ENCODE measurements around the gene ZDHHC20. TPM values are rescaled to one million over a fixed set of nuclear protein-coding genes. Genes with fewer than 3 reads are reported as not detected.

The ZDHHC20 gene
- total RNA-seq, 1 experiment from 2014 or later, result 102 TPM

DNA sequence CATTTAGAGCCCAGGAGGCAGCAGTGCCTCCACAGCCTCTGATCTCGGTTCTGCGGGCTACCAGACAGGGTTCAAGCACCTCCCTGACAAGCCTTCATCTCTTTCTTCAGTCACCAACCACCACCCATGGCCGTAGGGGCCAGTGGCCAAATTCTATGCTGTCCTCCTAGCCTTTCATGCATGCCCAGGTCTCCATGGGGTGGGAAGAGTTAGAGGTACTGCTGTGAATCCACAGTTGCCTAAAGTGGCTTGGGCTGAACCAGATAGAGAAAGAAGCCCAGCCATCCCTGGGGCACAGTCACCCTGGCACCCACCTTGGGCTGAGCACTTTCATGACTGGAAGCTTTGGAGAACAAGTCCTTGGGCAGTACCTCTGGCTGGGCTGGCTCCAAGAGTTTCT, 97.4 kb downstream of the ZDHHC20 start:
- DNase-seq (ENCODE audit: low read depth), result no peak

DNA sequence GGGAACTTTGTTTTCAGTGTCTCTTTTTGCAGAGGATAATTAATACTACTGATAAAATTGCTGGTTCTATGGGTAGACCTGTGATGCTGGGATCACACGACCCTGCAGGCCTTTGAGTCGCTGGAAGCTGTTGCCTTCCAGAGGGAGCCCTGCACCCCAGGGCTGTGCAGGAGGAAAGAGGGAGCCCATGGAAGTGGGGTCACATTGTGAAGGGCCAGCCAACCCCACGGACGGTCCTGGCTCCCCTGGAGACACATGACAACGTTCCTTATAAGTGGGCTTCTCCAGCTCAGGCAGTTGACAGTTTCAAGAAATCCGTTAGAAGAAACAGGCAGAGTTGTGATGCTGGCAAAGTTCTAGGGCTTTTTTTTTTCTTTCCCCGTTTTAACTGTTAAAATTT, 98.0 kb downstream of the ZDHHC20 start:
- no peak for DNase-seq (ENCODE audit: low read depth)

DNA sequence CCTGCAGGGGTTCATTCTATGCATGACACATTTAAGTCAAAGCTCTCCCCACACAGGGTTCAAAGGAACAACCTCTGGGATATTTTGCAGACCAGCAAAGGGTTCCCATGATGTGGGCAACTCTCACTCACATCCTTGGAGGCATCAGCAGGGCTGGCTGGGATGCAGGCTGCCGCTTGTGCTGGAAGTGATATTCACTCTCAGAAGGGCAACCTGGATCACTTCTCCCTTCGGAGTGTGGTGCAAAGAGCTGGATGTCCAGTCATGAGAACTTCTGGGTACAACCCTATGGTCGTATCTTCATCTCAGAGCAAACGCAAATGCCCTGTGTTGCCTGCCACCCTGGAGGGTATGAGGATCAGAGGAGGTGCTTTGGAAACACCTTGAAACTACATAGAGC, 98.6 kb downstream of the ZDHHC20 start:
- DNase-seq (ENCODE audit: low read depth), result no peak

- no peak for DNase-seq (ENCODE audit: low read depth)
Measured at GRCh38 chr13:21359855-21360254, 99.2 kb downstream of the ZDHHC20 start.

DNA sequence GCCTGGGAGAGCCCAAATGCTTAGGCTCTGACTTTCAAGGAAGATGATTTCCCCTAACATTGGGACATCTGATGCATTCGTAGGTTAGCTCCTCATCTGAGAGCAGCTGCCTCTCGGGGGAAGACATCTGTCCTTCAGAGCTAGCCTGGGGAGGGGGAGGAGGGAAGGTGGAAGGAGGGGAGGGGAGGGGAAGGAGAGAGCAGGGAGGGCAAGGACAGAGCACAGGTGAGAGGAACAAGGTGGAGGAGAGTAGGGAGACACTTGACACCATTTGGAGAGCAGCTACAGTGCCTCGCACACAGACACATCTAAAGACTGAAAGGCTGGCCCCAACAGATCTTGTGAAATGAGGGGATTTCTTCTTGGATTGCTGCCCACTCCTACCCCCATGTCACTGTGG, 103.8 kb downstream of the ZDHHC20 start:
- DNase-seq (ENCODE audit: low read depth), result no peak

DNA sequence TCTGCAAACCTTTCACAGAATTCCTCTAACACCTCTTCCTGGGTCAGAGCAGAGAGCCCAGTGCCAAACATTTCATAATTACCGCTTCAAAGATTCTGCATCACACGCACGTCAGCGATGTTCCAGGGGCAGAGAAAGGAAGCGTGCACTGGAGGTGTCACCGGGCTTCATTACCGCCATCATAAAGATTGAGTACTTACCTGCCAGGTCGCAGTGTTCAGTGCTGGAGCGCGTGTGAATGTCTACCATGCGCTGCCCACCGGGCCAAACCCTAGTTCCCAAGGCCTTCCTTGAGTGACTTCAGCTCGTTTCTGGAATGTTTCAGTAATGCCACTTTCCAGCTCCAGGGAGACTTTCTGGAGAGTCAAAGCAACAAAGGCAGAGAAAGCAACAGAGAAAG, 104.4 kb downstream of the ZDHHC20 start:
- DNase-seq (ENCODE audit: low read depth), result no peak

GRCh38 chr13:21348488-21349120, 110.5 kb downstream of the ZDHHC20 start:
- no peak for DNase-seq (ENCODE audit: low read depth)

- no peak for DNase-seq (ENCODE audit: low read depth)
Measured at GRCh38 chr13:21347753-21348318, 111.3 kb downstream of the ZDHHC20 start.

DNA sequence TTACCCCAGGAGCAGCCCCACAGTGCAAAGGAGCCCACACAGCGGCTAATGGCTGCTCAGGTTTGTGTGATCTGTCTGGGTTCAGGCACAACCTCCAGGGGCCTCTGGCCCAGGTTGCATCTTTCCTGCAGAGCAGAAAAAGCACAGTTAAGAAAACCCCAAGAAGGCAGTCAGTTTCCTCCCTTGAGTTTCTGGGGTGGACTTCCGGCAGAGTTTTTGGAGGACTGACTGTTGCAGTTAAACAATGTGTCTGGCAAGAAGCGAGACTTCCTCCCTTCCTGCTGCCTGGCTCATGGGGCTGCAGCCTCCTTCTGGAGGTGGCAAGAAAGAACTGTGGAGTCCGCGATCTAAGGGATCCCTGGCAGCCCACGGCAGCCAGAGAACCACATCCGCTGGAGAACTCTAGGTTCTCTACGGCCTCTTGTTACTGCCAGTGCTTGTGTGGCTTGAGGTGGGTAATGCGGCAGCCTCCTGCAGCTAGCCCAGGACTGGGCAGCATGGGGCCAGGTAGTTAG, 114.4 kb downstream of the ZDHHC20 start:
- DNase-seq (ENCODE audit: low read depth), result no peak

DNA sequence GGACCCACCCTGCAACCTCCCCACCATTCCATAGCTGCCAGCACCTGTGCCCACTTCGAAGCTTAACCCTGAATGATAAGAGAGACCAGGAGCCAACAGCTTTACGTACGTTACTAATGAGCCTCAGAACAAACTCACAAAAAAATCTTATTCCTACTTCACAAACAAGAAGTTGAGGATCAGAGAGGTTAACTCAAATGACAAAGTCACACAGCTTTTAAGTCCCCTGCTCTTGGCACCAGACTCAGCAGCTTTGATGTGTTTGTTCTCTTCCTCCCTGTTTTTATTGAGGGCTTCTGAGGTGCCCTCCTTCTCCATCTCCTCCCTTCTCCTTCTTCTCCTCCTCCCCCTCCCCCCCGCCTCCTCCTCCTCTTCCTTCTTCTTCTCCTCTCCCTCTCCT, 115.4 kb downstream of the ZDHHC20 start:
- no peak for DNase-seq (ENCODE audit: low read depth)

DNA sequence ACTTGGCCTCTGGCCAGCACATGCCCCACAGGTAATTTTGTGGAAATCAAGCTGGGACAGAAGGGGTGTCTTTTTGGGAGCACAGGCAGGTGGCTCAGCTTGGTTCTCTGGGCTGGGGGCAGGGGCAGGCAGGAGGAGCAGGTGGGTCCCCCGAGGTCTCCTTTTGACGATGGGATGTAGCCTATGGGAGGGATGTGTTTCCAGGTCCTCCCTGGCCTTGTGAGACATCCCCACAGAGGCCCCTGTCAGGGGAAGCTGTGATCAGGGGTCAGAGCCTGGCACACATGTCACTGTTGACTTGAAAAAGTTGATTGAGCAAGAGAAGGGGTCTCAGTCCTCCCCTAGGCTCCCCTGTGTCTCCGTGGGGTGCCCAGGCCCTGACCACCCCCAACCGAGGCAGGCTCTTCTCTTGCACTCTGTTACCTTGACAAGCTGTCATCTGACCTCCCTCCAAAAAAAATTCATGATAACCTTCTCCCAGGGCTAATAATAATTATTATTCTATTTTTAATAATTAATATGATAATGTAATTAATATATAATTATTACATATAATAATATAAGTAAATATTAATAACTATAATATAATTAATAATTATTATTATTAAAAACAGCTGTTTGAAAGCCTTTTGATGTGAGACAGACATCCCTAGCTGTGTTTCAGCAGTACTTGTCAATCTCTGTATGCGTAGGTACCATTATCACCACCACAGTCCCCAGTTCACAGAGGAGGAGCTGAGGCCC, 116.2 kb downstream of the ZDHHC20 start:
- no peak for DNase-seq (ENCODE audit: low read depth)

DNA sequence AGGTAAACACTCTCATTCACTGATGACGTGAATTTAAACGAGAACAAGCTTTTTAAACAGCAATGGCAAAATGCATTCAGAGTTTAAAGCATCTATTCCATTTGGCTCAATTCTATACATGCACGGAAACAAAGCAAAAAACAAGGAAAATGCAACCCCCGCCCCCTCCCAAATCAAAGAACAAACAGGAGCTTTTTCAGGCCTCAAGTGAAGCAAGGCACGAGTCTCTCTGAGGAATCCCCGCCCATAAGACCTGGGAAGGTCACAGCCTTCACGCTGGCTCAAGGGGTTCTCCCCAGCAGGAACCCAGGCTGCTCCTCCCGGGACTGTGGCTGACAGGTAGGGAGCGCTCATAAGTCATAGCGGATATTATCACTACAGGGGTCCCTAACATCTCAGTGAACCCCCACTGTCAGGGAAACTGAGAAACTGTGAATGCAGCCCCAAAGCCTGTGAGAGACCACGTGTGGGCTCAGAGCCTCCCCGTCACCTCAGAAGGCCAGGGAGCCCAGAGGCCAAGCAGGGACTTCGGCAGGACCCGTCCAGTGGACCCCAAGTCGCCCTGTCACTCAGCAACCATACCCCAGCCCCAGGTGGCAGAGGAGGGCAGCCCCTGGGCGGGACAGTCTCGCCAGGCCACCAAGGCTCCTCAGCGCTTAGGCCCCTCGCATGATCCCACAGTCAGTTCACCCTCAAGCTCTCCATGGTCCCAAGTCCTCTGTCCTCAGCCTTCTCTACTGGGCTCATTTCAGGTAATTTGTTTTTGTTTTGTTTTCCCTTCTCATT, 117.3 kb downstream of the ZDHHC20 start:
- DNase-seq (ENCODE audit: low read depth), result no peak

DNA sequence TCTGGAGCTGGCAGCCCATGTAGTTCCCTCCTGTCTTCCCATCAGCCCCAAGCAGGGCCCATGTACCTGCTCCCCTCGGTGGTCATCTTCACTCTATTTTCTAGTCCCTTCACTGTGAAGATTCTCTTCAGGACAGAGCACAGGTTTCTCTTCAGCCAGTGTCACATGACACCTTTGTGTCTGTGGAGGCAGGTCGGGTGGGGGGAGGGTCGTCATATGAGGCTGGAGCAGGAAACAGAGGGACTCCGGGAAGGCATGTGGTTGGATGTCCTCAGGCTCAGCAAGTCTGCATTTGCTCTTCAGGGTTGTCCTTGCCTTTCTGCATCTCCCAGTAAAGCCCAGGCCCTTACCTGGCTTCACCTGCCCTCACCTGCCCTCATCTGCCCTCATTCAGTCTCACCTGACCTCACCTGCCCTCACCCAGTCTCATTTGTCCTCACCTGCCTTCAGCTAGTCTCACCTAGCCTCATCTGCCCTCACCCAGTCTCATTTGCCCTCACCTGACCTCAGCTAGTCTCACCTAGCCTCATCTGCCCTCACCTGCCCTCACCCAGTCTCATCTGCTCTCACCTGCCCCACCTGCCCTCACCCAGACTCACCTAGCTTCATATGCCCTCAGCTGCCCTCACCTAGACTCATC, 120.3 kb downstream of the ZDHHC20 start:
- DNase-seq (ENCODE audit: low read depth), result no peak

DNA sequence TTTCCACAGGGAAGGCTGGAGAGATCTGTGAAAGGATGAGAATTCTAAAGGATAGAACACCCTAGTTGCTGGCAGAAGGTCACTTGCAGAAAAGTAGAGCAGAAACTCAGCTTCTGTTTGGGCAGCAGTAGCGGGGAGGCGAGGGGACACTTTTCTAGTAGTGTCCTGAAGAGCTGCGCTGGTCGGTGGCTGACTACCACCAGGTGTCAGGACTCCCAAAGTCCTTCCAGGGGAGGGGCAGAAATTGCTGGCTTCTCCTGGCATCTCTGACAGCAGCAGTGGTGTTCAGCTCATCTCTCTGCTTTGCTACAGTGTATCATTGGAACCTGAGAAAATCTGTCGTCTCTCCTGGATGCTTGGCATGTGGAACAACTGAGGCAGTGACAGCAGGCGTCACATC, 120.9 kb downstream of the ZDHHC20 start:
- DNase-seq (ENCODE audit: low read depth), result no peak

- no peak for DNase-seq (ENCODE audit: low read depth)
Measured at GRCh38 chr13:21336609-21337349, 122.3 kb downstream of the ZDHHC20 start.

DNA sequence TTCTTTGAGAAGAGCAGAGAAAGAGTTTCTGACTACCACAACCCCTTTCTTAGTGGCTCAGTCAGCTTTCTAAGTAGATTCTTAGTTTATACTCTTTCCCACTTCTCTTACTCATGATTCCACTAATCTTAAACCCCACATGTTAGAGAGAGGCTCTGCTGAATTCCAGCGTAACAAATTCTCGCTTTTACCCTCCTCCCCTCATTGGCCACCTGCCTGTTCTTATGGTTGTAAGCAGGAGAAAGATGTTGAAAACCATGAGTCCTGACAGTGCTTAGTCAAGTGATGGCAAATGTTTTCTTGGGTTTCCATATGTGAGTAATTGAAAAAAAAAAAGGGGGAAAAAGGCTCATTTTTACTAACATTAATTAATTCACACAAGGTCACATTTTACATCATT, 125.9 kb downstream of the ZDHHC20 start:
- DNase-seq (ENCODE audit: low read depth), result no peak

- DNase-seq (ENCODE audit: low read depth), result no peak
Measured at GRCh38 chr13:21330126-21330861, 128.8 kb downstream of the ZDHHC20 start.

- DNase-seq (ENCODE audit: low read depth), result no peak
Measured at GRCh38 chr13:21328836-21329477, 130.1 kb downstream of the ZDHHC20 start.

DNA sequence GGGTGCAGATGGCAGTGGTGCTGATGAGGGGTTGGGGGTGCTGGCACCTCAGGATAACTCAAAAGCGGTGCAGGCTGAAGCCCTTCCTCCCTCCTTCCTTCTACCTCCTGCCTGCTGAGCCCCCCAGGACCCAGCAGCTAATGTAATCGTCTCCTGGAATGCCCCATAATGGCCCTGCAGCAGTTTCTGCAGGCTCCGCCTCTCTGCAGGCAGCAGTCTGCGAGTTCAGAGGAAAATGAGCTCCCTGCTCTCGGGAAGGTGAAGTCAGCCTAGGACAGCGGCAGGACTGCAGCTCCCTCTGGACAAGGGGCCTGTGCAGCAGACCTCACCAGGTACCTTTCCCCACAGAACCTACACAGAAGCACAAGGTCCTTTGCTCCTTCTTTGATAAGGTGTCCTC, 130.9 kb downstream of the ZDHHC20 start:
- DNase-seq (ENCODE audit: low read depth), result no peak
